Esophagus squamous epithelium (tissue), 4 donors: Measurements from ENCODE around the gene LAMC3.

Experiments used
- CTCF ChIP-seq, 6 experiments: fragments of 450-650 bp in 4 of 6; fragments of 200-600 bp in 2 of 6; sonication (generic) in 2 of 6; IDR thresholded peaks; one replicate each; pipeline ENCODE4 v1.5.1; 2016 to 2019; ENCODE audit warnings: antibody characterized with exemption in 6 of 6, mild to moderate bottlenecking in 4 of 6, moderate library complexity in 4 of 6
- POLR2A ChIP-seq, 4 donors: fragments of 450-650 bp; IDR thresholded peaks; one replicate each; pipeline ENCODE4 v1.6.1; 2017; ENCODE audit warnings: antibody characterized with exemption in 4 of 4, mild to moderate bottlenecking in 4 of 4, moderate library complexity in 3 of 4

DNA sequence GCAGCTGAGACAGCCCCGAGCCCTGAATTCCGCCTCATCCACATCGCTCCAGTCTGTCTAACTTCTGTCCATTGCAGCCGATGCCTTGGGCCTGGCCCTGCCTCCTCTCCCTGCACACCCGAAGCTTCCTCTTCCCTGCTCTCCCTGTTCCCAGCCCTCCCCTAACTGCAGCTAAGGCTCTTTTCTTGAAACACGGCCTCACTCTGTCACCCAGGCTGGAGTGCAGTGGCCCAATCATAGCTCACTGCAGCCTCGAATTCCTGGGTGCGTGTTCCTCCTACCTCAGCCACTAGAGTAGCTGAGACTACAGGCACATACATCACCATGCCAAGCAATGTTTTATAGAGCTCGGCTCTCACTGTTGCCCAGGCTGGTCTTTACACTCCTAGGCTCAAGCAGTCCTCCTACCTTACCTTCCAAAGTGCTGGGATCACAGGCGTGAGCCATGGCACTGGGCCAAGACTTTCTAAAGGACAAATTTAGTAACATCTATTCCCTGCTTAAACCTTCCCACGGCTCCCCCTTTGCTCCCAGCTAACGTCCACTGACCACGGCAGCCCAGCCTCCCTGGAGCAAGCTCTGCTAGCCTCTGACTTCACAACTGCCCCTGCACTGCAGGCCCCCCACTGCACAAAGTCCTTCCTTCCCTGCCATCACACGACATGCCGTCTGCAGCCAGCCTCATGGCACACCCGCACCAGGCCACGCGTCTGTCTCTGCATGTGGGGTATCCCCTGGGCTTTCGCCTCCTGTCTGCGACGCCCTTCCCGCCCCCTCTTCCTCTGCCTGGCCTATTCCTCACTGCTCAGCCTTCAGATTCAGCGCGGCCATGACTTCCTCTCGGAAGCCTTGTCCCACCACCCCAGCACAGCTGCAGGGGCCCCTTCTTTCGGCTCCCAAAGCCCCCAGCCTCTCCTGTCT, 28.6 kb downstream of the LAMC3 start:
- TF ChIP-seq POLR2A (IDR thresholded peaks at IDR 0.05) = no peak
- no peak for TF ChIP-seq CTCF (IDR thresholded peaks at IDR 0.05)
